ENCODE data around the gene NT5E.

GRCh38 chr6:85516168-85516567 lies 66.3 kb downstream of the NT5E start:
- TF ChIP-seq CTCF (conservative IDR thresholded peaks at IDR 0.05; ENCODE audit: low read length) (no peak), EZH2phosphoT487 (IDR thresholded peaks at IDR 0.05; ENCODE audit: borderline replicate concordance, low read depth, low read length) (no peak)
